Uterus (tissue), 4 donors: ENCODE results near the gene MBLAC1. TPM values are rescaled to one million over a fixed set of nuclear protein-coding genes. Genes with fewer than 3 reads are reported as not detected.
A peak's percentile ranks its signal among the peaks of the same experiment; 100 is the strongest.

ENCODE experiments used
- DNase-seq, 2 donors: peaks; one replicate each; pipeline ENCODE4 v3.0.0-alpha.2; 2019 to 2020
- H3K27ac ChIP-seq, 2 donors: fragments of 200-600 bp; sonication (generic); 1 replicate in 1 of 2; 2 replicates in 1 of 2; pipeline ENCODE4 v1.5.1; 2016 to 2018
- H3K27me3 ChIP-seq, 2 donors: fragments of 200-600 bp; sonication (generic); one replicate each; pipeline ENCODE4 v1.5.1; 2018 to 2019; ENCODE audit warnings: control low read depth in 1 of 2
- H3K36me3 ChIP-seq, 2 donors: fragments of 200-600 bp; sonication (generic); one replicate each; pipeline ENCODE4 v1.5.1; 2019; ENCODE audit warnings: control low read depth in 1 of 2
- H3K4me1 ChIP-seq, 2 donors: fragments of 200-600 bp; sonication (generic); one replicate each; pipeline ENCODE4 v1.5.1; 2018 to 2019; ENCODE audit warnings: control low read depth in 1 of 2
- H3K4me3 ChIP-seq, 2 donors: fragments of 200-600 bp; sonication (generic); 1 replicate in 1 of 2; 2 replicates in 1 of 2; pipeline ENCODE4 v1.5.1; 2018 to 2019; ENCODE audit warnings: mild to moderate bottlenecking in 1 of 2
- H3K9me3 ChIP-seq, 2 donors: fragments of 200-600 bp; sonication (generic); one replicate each; pipeline ENCODE4 v1.5.1; 2019; ENCODE audit warnings: control low read depth in 1 of 2
- POLR2A ChIP-seq, 2 donors: fragments of 450-650 bp; IDR thresholded peaks; one replicate each; pipeline ENCODE4 v1.6.1; 2016; ENCODE audit warnings: antibody characterized with exemption in 2 of 2, mild to moderate bottlenecking in 1 of 2, moderate library complexity in 1 of 2
- intact Hi-C: fragments of 100-400 bp; cut with DNase I; formaldehyde crosslinking; loops from one replicate; pipeline ENCODE4 v1.15.1; 2023; ENCODE audit warnings: low total_unique reads
- total RNA-seq, 4 donors: library from RNA; depleted of rRNA in 3 of 4; stranded (reverse); fragments of >200 nt in 3 of 4; gene quantifications; one replicate each; pipeline versions ENCODE4 v1.1.0 to v1.2.4, GENCODE V29; 2014 to 2023
- TF ChIP-seq, protein P1 (sequence below), 4 experiments: fragments of 200-600 bp in 2 of 4; fragments of 450-650 bp in 2 of 4; sonication (generic) in 2 of 4; IDR thresholded peaks; one replicate each; pipeline ENCODE4 v1.5.1; 2016 to 2019; ENCODE audit warnings: antibody characterized with exemption in 4 of 4, mild to moderate bottlenecking in 2 of 4, moderate library complexity in 1 of 4
- donor health status: DM: yes; HTN: yes; CAD: no.

Gene MBLAC1
- total RNA-seq, 4 donors from 2014 or later, result 1.3 to 12.4 (median 4.6) TPM

DNA sequence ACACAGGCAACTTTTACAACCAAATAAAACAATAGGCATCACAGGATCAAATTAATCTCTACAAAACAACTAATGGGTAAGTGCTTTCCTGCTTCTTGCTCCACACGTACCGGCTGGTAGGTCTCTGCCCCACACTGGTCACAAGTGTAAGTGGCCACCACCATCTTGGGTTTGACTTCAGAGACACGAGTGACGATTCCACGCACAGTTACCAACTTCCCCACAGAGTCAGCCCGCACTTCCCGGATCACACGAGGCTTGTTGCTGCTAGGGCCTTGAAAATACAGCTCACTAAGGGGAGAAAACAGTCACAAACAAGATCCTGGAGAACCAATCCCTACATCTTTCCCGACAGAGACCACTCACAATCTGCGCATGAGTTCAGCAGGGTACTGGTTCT is 27.9 kb upstream of the MBLAC1 start:
- no peaks in the 10 kb centered on the region for H3K27me3 ChIP-seq
- H3K4me3 ChIP-seq, result no peak overlapping the region
- intact Hi-C loops, result no loop called here
- no peaks in the 10 kb centered on the region for H3K9me3 ChIP-seq
- H3K27ac ChIP-seq, result no peak overlapping the region
- TF ChIP-seq POLR2A (IDR thresholded peaks at IDR 0.05), result no peak
- TF ChIP-seq, protein P1, sequence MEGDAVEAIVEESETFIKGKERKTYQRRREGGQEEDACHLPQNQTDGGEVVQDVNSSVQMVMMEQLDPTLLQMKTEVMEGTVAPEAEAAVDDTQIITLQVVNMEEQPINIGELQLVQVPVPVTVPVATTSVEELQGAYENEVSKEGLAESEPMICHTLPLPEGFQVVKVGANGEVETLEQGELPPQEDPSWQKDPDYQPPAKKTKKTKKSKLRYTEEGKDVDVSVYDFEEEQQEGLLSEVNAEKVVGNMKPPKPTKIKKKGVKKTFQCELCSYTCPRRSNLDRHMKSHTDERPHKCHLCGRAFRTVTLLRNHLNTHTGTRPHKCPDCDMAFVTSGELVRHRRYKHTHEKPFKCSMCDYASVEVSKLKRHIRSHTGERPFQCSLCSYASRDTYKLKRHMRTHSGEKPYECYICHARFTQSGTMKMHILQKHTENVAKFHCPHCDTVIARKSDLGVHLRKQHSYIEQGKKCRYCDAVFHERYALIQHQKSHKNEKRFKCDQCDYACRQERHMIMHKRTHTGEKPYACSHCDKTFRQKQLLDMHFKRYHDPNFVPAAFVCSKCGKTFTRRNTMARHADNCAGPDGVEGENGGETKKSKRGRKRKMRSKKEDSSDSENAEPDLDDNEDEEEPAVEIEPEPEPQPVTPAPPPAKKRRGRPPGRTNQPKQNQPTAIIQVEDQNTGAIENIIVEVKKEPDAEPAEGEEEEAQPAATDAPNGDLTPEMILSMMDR (IDR thresholded peaks at IDR 0.05), result no peak
- DNase-seq, result no peak
- H3K4me1 ChIP-seq, result peaks cover 0 to 17% of the 10 kb centered on the region in 2 donors
- H3K36me3 ChIP-seq, result no peaks in the 10 kb centered on the region

DNA sequence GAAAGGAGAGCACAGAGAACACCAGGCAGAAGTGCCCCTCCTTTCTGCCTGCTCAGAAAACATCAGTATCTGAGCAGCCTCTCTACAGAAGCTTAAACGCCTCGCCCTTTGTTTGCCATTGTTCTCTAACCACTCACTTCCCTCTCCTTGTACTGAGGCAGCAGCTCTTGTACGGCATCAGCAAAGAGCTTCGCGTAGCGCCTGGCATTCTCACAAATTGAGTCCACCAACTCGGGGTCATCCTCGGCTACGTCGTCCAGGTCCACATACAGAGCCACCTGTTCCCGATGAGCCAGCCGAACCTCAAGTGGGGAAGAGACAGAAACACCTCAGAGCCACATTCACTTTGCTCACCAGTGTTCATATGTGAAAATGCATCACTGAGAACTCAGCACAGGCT is 27.3 kb upstream of the MBLAC1 start:
- DNase-seq, result no peak
- Histone ChIP-seq H3K36me3 (no peaks in the 10 kb centered on the region), H3K27me3 (no peaks in the 10 kb centered on the region), H3K4me3 (peak overlapping the region in 1 of 2 donors; percentile 84), H3K27ac (peak overlapping the region in 1 of 2 donors; percentile 87), H3K9me3 (no peaks in the 10 kb centered on the region), H3K4me1 (peaks cover 0 to 17% of the 10 kb centered on the region in 2 donors)
- intact Hi-C loops, result no loop called here
- TF ChIP-seq, protein P1 (IDR thresholded peaks at IDR 0.05), result no peak
- TF ChIP-seq POLR2A (IDR thresholded peaks at IDR 0.05), result no peak

DNA sequence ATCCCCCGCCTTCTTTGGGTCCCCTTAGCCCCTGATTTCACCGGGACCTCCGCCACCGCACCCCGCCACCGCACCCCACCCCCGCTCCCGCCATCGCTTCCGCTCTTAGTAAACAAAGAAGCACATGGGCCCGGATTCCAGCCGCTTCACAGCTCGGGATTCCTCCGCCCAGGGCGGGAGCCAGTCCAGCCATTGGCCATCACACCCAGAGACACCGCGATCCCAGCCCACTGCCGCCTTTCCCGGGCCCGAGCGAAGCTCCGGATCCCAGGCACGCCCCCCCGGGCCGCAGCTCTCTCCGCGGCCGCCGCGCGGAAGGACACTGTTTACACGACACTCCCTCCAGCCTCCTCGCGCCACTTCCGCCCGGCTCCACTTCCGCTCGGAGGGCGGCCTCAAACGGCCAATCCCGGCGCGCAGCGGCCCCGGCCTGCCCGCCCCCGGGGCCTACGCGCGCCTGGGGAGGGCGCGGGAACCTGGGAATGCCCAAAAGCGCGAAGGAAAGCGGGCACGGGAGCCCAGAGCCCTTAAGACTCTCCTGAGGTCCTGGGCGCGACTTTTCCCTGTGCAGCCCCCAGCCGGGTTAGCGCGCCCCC is 26.2 kb upstream of the MBLAC1 start:
- DNase-seq, result peak; percentile 92 to 93
- Histone ChIP-seq H3K27me3 (no peaks in the 10 kb centered on the region), H3K4me1 (peaks cover 0 to 17% of the 10 kb centered on the region in 2 donors), H3K36me3 (no peaks in the 10 kb centered on the region), H3K4me3 (peak overlapping the region; percentile 72 to 84), H3K27ac (peak overlapping the region; percentile 87 to 96), H3K9me3 (no peaks in the 10 kb centered on the region)
- TF ChIP-seq, protein P1 (IDR thresholded peaks at IDR 0.05), result peak in 1 of 4 experiments; percentile 42
- peak in 1 of 2 donors; percentile 54 for TF ChIP-seq POLR2A (IDR thresholded peaks at IDR 0.05)
- intact Hi-C loops, result no loop called here

DNA sequence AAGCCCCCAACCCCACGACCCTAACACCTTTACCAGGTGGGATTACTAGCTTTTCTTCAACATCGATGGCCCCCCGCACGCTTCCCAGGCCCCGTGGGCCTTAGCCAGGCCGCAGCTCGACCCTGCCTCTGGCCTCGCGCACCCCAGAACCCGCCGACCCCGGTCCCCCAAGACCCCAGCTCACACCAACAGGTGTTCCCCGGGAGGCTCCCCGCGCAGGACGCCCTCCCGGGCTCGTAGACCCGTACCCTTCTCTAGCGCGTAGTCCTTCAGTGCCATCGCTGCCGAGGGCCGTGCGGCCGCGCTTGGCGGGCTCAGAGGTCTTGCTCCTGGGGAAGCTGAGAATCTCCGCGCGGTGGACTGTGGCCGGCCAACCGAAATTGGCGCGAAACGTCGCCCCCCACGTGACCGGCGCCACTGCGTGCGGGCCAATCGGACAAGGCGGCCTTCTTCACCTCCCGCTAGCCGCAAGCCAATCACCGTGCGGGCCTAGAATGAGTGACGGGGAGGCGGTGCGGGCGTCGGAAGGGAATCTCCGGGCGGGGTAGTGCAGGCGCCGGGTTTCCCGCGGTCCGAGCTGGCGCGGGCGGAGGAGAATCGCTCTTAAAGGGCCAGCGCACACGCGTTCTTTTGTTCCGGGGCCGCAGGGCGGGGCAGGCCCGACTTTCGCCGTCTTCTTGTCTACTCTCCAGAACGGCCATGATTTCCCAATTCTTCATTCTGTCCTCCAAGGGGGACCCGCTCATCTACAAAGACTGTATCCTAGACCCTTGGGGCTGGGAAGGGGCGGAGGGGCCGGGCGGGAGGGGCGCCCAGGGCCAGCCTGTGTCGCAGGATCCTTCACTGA is 25.5 kb upstream of the MBLAC1 start, which contains the start of the genes AP4M1 and MCM7:
Gene AP4M1, plus strand, starts transcription at position 628 of the 847 bp plus-strand sequence. Its CDS starts 72 bp downstream, at position 700.
Gene MCM7, minus strand, starts transcription at position 382 of the 847 bp plus-strand sequence. Its CDS starts 103 bp downstream, at position 279.
- Histone ChIP-seq H3K36me3 (no peaks in the 10 kb centered on the region), H3K9me3 (no peaks in the 10 kb centered on the region), H3K4me3 (peak within 1 kb of the TSS; percentile 72 to 84), H3K27me3 (no peaks in the 10 kb centered on the region), H3K27ac (peak within 1 kb of the TSS; percentile 92 to 96), H3K4me1 (peaks cover 0 to 17% of the 10 kb centered on the region in 2 donors)
- TF ChIP-seq POLR2A (IDR thresholded peaks at IDR 0.05), result peak; percentile 13 to 48
- TF ChIP-seq, protein P1 (IDR thresholded peaks at IDR 0.05), result peak in 1 of 4 experiments; percentile 31
- intact Hi-C loops, result no loop called here
- DNase-seq, result peak; percentile 98 to 99
